GM12873 (cell line): ENCODE data around the gene PRX.

Experiments
- CTCF ChIP-seq: IDR thresholded peaks from 2 replicates; pipeline ENCODE4 v1.5.1; 2012; ENCODE audit warnings: low read depth, mild to moderate bottlenecking, moderate library complexity, low read length, control low read depth; ENCODE audit not compliant: insufficient read depth; ENCODE audit errors: missing control alignments

The PRX gene

GRCh38 chr19:40389404-40390083 lies 23.6 kb downstream of the PRX start:
- TF ChIP-seq CTCF = no peak

GRCh38 chr19:40388481-40388880 lies 24.7 kb downstream of the PRX start:
- TF ChIP-seq CTCF = no peak

GRCh38 chr19:40387155-40387554 lies 26.0 kb downstream of the PRX start:
- TF ChIP-seq CTCF = no peak

GRCh38 chr19:40383668-40384248 lies 29.4 kb downstream of the PRX start:
- TF ChIP-seq CTCF = no peak

GRCh38 chr19:40381321-40381720 lies 31.9 kb downstream of the PRX start:
- peak; percentile 27 for TF ChIP-seq CTCF

GRCh38 chr19:40380199-40381037 lies 32.8 kb downstream of the PRX start:
- TF ChIP-seq CTCF = no peak
